Choroid plexus epithelial cell (primary cell): ENCODE data around the gene SLC25A26.

Experiments used
- DNase-seq: peaks from one replicate; pipeline ENCODE4 v3.0.0-alpha.2; 2010; ENCODE audit warnings: low read depth
- H3K4me3 ChIP-seq: 2 replicates; pipeline ENCODE4 v1.5.1; 2011; ENCODE audit warnings: low read depth, mild to moderate bottlenecking, control low read depth, low read length, moderate library complexity
- CTCF ChIP-seq: conservative IDR thresholded peaks from 2 replicates; pipeline ENCODE4 v1.5.1; 2011; ENCODE audit warnings: low read depth, mild to moderate bottlenecking, control low read depth, inconsistent platforms, low read length, moderate library complexity

SLC25A26 gene

GRCh38 chr3:66411961-66412887 is 191.4 kb downstream of the SLC25A26 start:
- no peak overlapping the region for H3K4me3 ChIP-seq
- no peak for DNase-seq
- TF ChIP-seq CTCF, result no peak

- TF ChIP-seq CTCF, result no peak
- H3K4me3 ChIP-seq, result no peak overlapping the region
- DNase-seq, result peak; percentile 45
Observed at GRCh38 chr3:66413151-66413751, 192.4 kb downstream of the SLC25A26 start.

- TF ChIP-seq CTCF, result no peak
- no peak overlapping the region for H3K4me3 ChIP-seq
- DNase-seq, result no peak
Observed at GRCh38 chr3:66414846-66415245, 194.0 kb downstream of the SLC25A26 start.

- DNase-seq, result no peak
- TF ChIP-seq CTCF, result no peak
- no peak overlapping the region for H3K4me3 ChIP-seq
Observed at GRCh38 chr3:66415867-66416428, 195.1 kb downstream of the SLC25A26 start.

GRCh38 chr3:66416556-66417304 is 195.9 kb downstream of the SLC25A26 start:
- no peak for DNase-seq
- no peak overlapping the region for H3K4me3 ChIP-seq
- no peak for TF ChIP-seq CTCF

GRCh38 chr3:66418475-66418931 is 197.7 kb downstream of the SLC25A26 start:
- no peak overlapping the region for H3K4me3 ChIP-seq
- no peak for DNase-seq
- TF ChIP-seq CTCF, result no peak
